ENCODE data around the gene MED9.
"Not testable (repeated sequence)": the region's sequence is repeated elsewhere in the genome, so short reads cannot be mapped to it uniquely, and the experiment has no call there.

MED9 gene

GRCh38 chr17:17485420-17485819, 8.6 kb downstream of the MED9 start:
- Histone ChIP-seq H3K9me2 (replicated peaks; ENCODE audit: control insufficient read depth, low read length) (no peaks in the 10 kb centered on the region), H3K36me3 (ENCODE audit: control insufficient read depth, low read length) (peaks cover 48% of the 10 kb centered on the region), H3K27me3 (ENCODE audit: control insufficient read depth, low read length) (no peaks in the 10 kb centered on the region), H4K20me1 (ENCODE audit: control insufficient read depth, insufficient read depth, low read depth, low read length) (peaks cover 24% of the 10 kb centered on the region), H3K27ac (ENCODE audit: low read depth, low read length) (no peak overlapping the region), H3K79me2 (ENCODE audit: control insufficient read depth, low read length) (peaks cover 58% of the 10 kb centered on the region), H3K4me3 (ENCODE audit: low read length) (no peak overlapping the region), H3K4me2 (ENCODE audit: low read length) (no peak overlapping the region), H3K4me1 (ENCODE audit: control insufficient read depth, low read length) (peaks cover 8% of the 10 kb centered on the region), H3F3A (ENCODE audit: control insufficient read depth, insufficient read depth) (no peaks in the 10 kb centered on the region), H3K9me3 (ENCODE audit: control insufficient read depth, insufficient read depth, low read length) (no peaks in the 10 kb centered on the region)
- TF ChIP-seq EZH2phosphoT487 (IDR thresholded peaks at IDR 0.05; ENCODE audit: borderline replicate concordance, low read length) (no peak), CTCF (IDR thresholded peaks at IDR 0.05; ENCODE audit: low read depth, low read length, poor library complexity, severe bottlenecking) (no peak)

GRCh38 chr17:17486416-17486815, 9.6 kb downstream of the MED9 start:
- not testable (repeated sequence) for H3K27ac ChIP-seq (ENCODE audit: low read depth, low read length); H3K4me1 ChIP-seq (ENCODE audit: control insufficient read depth, low read length); H3K4me3 ChIP-seq (ENCODE audit: low read length); H3K9me3 ChIP-seq (ENCODE audit: control insufficient read depth, insufficient read depth, low read length); H3K4me2 ChIP-seq (ENCODE audit: low read length); H3K9me2 ChIP-seq (replicated peaks; ENCODE audit: control insufficient read depth, low read length); H3F3A ChIP-seq (ENCODE audit: control insufficient read depth, insufficient read depth); H3K27me3 ChIP-seq (ENCODE audit: control insufficient read depth, low read length)
- Histone ChIP-seq H3K79me2 (ENCODE audit: control insufficient read depth, low read length) (peaks cover 48% of the 10 kb centered on the region), H4K20me1 (ENCODE audit: control insufficient read depth, insufficient read depth, low read depth, low read length) (peaks cover 23% of the 10 kb centered on the region), H3K36me3 (ENCODE audit: control insufficient read depth, low read length) (peaks cover 52% of the 10 kb centered on the region)

- Histone ChIP-seq H3K27ac (ENCODE audit: low read depth, low read length) (no peak overlapping the region), H3K4me3 (ENCODE audit: low read length) (no peak overlapping the region), H4K20me1 (ENCODE audit: control insufficient read depth, insufficient read depth, low read depth, low read length) (peaks cover 8% of the 10 kb centered on the region), H3K4me1 (ENCODE audit: control insufficient read depth, low read length) (no peaks in the 10 kb centered on the region), H3K9me3 (ENCODE audit: control insufficient read depth, insufficient read depth, low read length) (no peaks in the 10 kb centered on the region), H3K79me2 (ENCODE audit: control insufficient read depth, low read length) (peaks cover 32% of the 10 kb centered on the region), H3K36me3 (ENCODE audit: control insufficient read depth, low read length) (peaks cover 46% of the 10 kb centered on the region), H3F3A (ENCODE audit: control insufficient read depth, insufficient read depth) (no peaks in the 10 kb centered on the region), H3K4me2 (ENCODE audit: low read length) (no peak overlapping the region), H3K9me2 (replicated peaks; ENCODE audit: control insufficient read depth, low read length) (no peaks in the 10 kb centered on the region), H3K27me3 (ENCODE audit: control insufficient read depth, low read length) (no peaks in the 10 kb centered on the region)
- no peak for TF ChIP-seq EZH2phosphoT487 (IDR thresholded peaks at IDR 0.05; ENCODE audit: borderline replicate concordance, low read length)
Measured at GRCh38 chr17:17487998-17488397, 11.2 kb downstream of the MED9 start.

DNA sequence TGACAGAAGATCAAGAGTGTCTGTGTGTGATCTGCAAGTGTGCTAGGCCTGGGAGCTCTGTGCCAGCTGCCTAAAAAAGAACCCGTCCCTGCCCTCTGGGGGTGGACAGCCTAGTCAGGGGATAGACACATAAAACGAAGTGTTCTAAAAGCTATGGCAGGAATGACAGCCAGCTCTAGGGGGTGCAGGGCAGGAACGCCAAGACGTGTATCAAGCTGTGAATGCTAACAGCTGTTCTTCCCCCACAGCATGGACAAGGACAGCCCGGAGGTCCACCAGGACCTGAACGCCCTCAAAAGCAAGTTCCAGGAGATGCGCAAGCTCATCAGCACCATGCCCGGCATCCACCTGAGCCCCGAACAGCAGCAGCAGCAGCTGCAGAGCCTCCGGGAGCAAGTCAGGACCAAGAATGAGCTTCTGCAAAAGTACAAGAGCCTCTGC, 14.3 kb downstream of the MED9 start:
- H3K36me3 ChIP-seq (ENCODE audit: control insufficient read depth, low read length) = peaks cover 32% of the 10 kb centered on the region
- H3K27me3 ChIP-seq (ENCODE audit: control insufficient read depth, low read length) = peaks cover 15% of the 10 kb centered on the region
- H3K27ac ChIP-seq (ENCODE audit: low read depth, low read length) = no peak overlapping the region
- no peak overlapping the region for H3K4me2 ChIP-seq (ENCODE audit: low read length)
- no peak for TF ChIP-seq CTCF (IDR thresholded peaks at IDR 0.05; ENCODE audit: low read depth, low read length, poor library complexity, severe bottlenecking)
- H3F3A ChIP-seq (ENCODE audit: control insufficient read depth, insufficient read depth) = no peaks in the 10 kb centered on the region
- H3K79me2 ChIP-seq (ENCODE audit: control insufficient read depth, low read length) = peaks cover 5% of the 10 kb centered on the region; the same call in 1 of the 2 replicates
- no peaks in the 10 kb centered on the region for H3K9me3 ChIP-seq (ENCODE audit: control insufficient read depth, insufficient read depth, low read length)
- no peak overlapping the region for H3K4me3 ChIP-seq (ENCODE audit: low read length)
- H3K9me2 ChIP-seq (replicated peaks; ENCODE audit: control insufficient read depth, low read length) = no peaks in the 10 kb centered on the region
- 0 out of 2 replicates have a peak, but pooled peaks cover 13% of the 10 kb centered on the region for H4K20me1 ChIP-seq (ENCODE audit: control insufficient read depth, insufficient read depth, low read depth, low read length)
- H3K4me1 ChIP-seq (ENCODE audit: control insufficient read depth, low read length) = peaks cover 7% of the 10 kb centered on the region
